OCI-LY1 (cell line): ENCODE results near the gene ARCN1.

Source experiments
- H2AFZ ChIP-seq: fragments of 200-600 bp; sonication (generic), shearing (Covaris generic); 2 replicates; pipeline ENCODE4 v1.6.0; 2014; ENCODE audit warnings: antibody characterized with exemption, mild to moderate bottlenecking, low read length
- H3F3A ChIP-seq: fragments of 200-600 bp; sonication (generic), shearing (Covaris generic); 2 replicates; pipeline ENCODE4 v1.6.0; 2014; ENCODE audit warnings: mild to moderate bottlenecking, antibody characterized with exemption, low read length, moderate library complexity; ENCODE audit not compliant: insufficient read depth
- H3K27ac ChIP-seq: fragments of 200-600 bp; sonication (generic); 2 replicates; pipeline ENCODE4 v1.5.1; 2014; ENCODE audit warnings: low read length, mixed run types, mild to moderate bottlenecking, low read depth; ENCODE audit not compliant: poor library complexity, severe bottlenecking
- H3K27me3 ChIP-seq: fragments of 200-600 bp; sonication (generic); 2 replicates; pipeline ENCODE4 v1.6.0; 2014; ENCODE audit warnings: antibody characterized with exemption, mild to moderate bottlenecking, low read length, moderate library complexity; ENCODE audit not compliant: insufficient read depth
- H3K36me3 ChIP-seq: fragments of 200-600 bp; sonication (generic); 2 replicates; pipeline ENCODE4 v1.6.1; 2014; ENCODE audit warnings: mild to moderate bottlenecking, antibody characterized with exemption, low read length, moderate library complexity, mixed read lengths; ENCODE audit not compliant: insufficient read depth
- H3K4me1 ChIP-seq: fragments of 200-600 bp; sonication (generic); 2 replicates; pipeline ENCODE4 v1.5.1; 2014; ENCODE audit warnings: mild to moderate bottlenecking, low read length, moderate library complexity; ENCODE audit not compliant: insufficient read depth, severe bottlenecking
- H3K4me2 ChIP-seq: fragments of 200-600 bp; sonication (generic), shearing (Covaris generic); 2 replicates; pipeline ENCODE4 v1.6.1; 2014; ENCODE audit warnings: low read length
- H3K4me3 ChIP-seq: fragments of 200-600 bp; sonication (generic); 2 replicates; pipeline ENCODE4 v1.5.1; 2014; ENCODE audit warnings: low read length, low read depth, mild to moderate bottlenecking, mixed read lengths; ENCODE audit not compliant: poor library complexity, severe bottlenecking
- H3K79me2 ChIP-seq: fragments of 200-600 bp; shearing (Covaris generic); 2 replicates; pipeline ENCODE4 v1.6.1; 2016; ENCODE audit warnings: mixed run types, low read length, mixed read lengths; ENCODE audit not compliant: insufficient read depth
- H3K9ac ChIP-seq: fragments of 200-600 bp; sonication (generic), shearing (Covaris generic); 2 replicates; pipeline ENCODE4 v1.6.1; 2014; ENCODE audit warnings: mild to moderate bottlenecking, low read length, mixed read lengths
- H3K9me2 ChIP-seq: fragments of 200-600 bp; sonication (generic), shearing (Covaris generic); 2 replicates; pipeline ENCODE4 v1.6.1; 2014; ENCODE audit warnings: low read depth, mild to moderate bottlenecking, low read length, mixed read lengths
- H3K9me3 ChIP-seq: fragments of 200-600 bp; shearing (Covaris generic); 2 replicates; pipeline ENCODE4 v1.6.1; 2014; ENCODE audit warnings: low read length, mixed read lengths
- H4K20me1 ChIP-seq: fragments of 200-600 bp; sonication (generic), shearing (Covaris generic); 2 replicates; pipeline ENCODE4 v1.6.0; 2016; ENCODE audit warnings: mild to moderate bottlenecking, low read length; ENCODE audit not compliant: insufficient read depth
- CTCF ChIP-seq: fragments of 200-600 bp; sonication (generic), shearing (Covaris generic); IDR thresholded peaks from 2 replicates; pipeline ENCODE4 v1.5.1; 2017; ENCODE audit warnings: mild to moderate bottlenecking, antibody characterized with exemption, low read length, moderate library complexity, mixed read lengths
- EZH2 ChIP-seq: fragments of 200-600 bp; sonication (generic), shearing (Covaris generic); IDR thresholded peaks from 2 replicates; pipeline ENCODE4 v1.8.0; 2017; ENCODE audit warnings: borderline replicate concordance, mixed run types, mild to moderate bottlenecking, antibody characterized with exemption, low read length, moderate library complexity, mixed read lengths

The ARCN1 gene

GRCh38 chr11:118524757-118525470, 47.3 kb upstream of the ARCN1 start:
- Histone ChIP-seq H3K9me3 (no peaks in the 10 kb centered on the region), H3K79me2 (no peaks in the 10 kb centered on the region), H4K20me1 (no peaks in the 10 kb centered on the region), H3K4me1 (peaks cover under 1% of the 10 kb centered on the region), H3K27ac (no peak overlapping the region), H3F3A (no peaks in the 10 kb centered on the region), H3K4me3 (no peak overlapping the region), H3K9ac (no peak overlapping the region), H3K36me3 (peaks cover 38% of the 10 kb centered on the region), H3K27me3 (no peaks in the 10 kb centered on the region), H3K9me2 (no peaks in the 10 kb centered on the region), H3K4me2 (no peak overlapping the region), H2AFZ (no peak overlapping the region)
- TF ChIP-seq CTCF (no peak), EZH2 (no peak)

GRCh38 chr11:118526688-118527087, 45.5 kb upstream of the ARCN1 start:
- H3K9me3 ChIP-seq: no peaks in the 10 kb centered on the region
- peaks cover 21% of the 10 kb centered on the region for H3K36me3 ChIP-seq
- no peak overlapping the region for H3K4me2 ChIP-seq
- H3K27me3 ChIP-seq: no peaks in the 10 kb centered on the region
- H3K4me1 ChIP-seq: peaks cover 6% of the 10 kb centered on the region
- H3K9ac ChIP-seq: no peak overlapping the region
- H3F3A ChIP-seq: no peaks in the 10 kb centered on the region
- no peak overlapping the region for H3K27ac ChIP-seq
- H4K20me1 ChIP-seq: no peaks in the 10 kb centered on the region
- no peak overlapping the region for H3K4me3 ChIP-seq
- TF ChIP-seq EZH2: no peak
- no peak for TF ChIP-seq CTCF
- no peaks in the 10 kb centered on the region for H3K9me2 ChIP-seq
- no peak overlapping the region for H2AFZ ChIP-seq
- no peaks in the 10 kb centered on the region for H3K79me2 ChIP-seq

- H3K79me2 ChIP-seq: no peaks in the 10 kb centered on the region
- TF ChIP-seq CTCF: no peak
- peaks cover 17% of the 10 kb centered on the region for H3K36me3 ChIP-seq
- H3K9me2 ChIP-seq: no peaks in the 10 kb centered on the region
- H3K9ac ChIP-seq: no peak within 1 kb of the TSS
- no peak within 1 kb of the TSS for H3K27ac ChIP-seq
- no peaks in the 10 kb centered on the region for H3K27me3 ChIP-seq
- peaks cover 6% of the 10 kb centered on the region for H3K4me1 ChIP-seq
- H4K20me1 ChIP-seq: no peaks in the 10 kb centered on the region
- H3K9me3 ChIP-seq: no peaks in the 10 kb centered on the region
- no peak within 1 kb of the TSS for H3K4me3 ChIP-seq
- H3F3A ChIP-seq: no peaks in the 10 kb centered on the region
- no peak within 1 kb of the TSS for H2AFZ ChIP-seq
- no peak within 1 kb of the TSS for H3K4me2 ChIP-seq
Measured at GRCh38 chr11:118527109-118527508, 45.1 kb upstream of the ARCN1 start, which contains the start of gene TTC36. TTC36 (plus strand) TSS chr11:118527474; CDS start chr11:118527495, 21 bp downstream.
